ENCODE data around the gene ATOSA. TPM values are rescaled to one million over a fixed set of nuclear protein-coding genes. Genes with fewer than 3 reads are reported as not detected.

Gene ATOSA
- polyA plus RNA-seq, 1 experiment: 23.9 TPM

- DNase-seq (ENCODE audit: low read depth, low spot score): no peak
These were observed 26.9 kb downstream of the ATOSA start for GRCh38 chr15:52652286-52652685.

GRCh38 chr15:52651868-52652267 lies 27.3 kb downstream of the ATOSA start:
- Histone ChIP-seq H3K27ac (ENCODE audit: low read depth, low read length) (peak overlapping the region; percentile 50), H3K4me3 (ENCODE audit: low read depth, low read length) (peak overlapping the region; percentile 52), H3K27me3 (ENCODE audit: control insufficient read depth, insufficient read depth, low read length) (no peaks in the 10 kb centered on the region), H3K9me3 (ENCODE audit: control insufficient read depth, insufficient read depth, low read length) (no peaks in the 10 kb centered on the region)
- ChIA-PET CTCF (interaction anchor here (0.8 to 1.5 kb wide), 2 partner anchors 15 to 397 kb away, joined by 3 read pairs; no protein-coding TSS in a partner anchor), POLR2A (interaction anchor here (0.9 to 1.3 kb wide), 3 partner anchors 9 to 27 kb away, joined by 3 to 7 read pairs (median 5); partner anchors contain the start of gene ATOSA)
- DNase-seq (ENCODE audit: low read depth, low spot score): peak; percentile 92
- no peak for TF ChIP-seq CTCF (IDR thresholded peaks at IDR 0.05; ENCODE audit: low read depth, low read length)

More at GRCh38 chr15:52652286-52652685, 26.9 kb downstream of the ATOSA start:
- peak overlapping the region; percentile 7 for H3K4me3 ChIP-seq (ENCODE audit: low read depth, low read length)
- H3K9me3 ChIP-seq (ENCODE audit: control insufficient read depth, insufficient read depth, low read length): no peaks in the 10 kb centered on the region
- no peaks in the 10 kb centered on the region for H3K27me3 ChIP-seq (ENCODE audit: control insufficient read depth, insufficient read depth, low read length)
- TF ChIP-seq CTCF (IDR thresholded peaks at IDR 0.05; ENCODE audit: low read depth, low read length): no peak
- ChIA-PET POLR2A (interaction anchor here (1.1 to 1.3 kb wide), 2 partner anchors 9 to 27 kb away, joined by 5 to 7 read pairs; partner anchors contain the start of gene ATOSA), CTCF (interaction anchor here (0.8 to 1.5 kb wide), 3 partner anchors 12 to 397 kb away, joined by 3 read pairs; no protein-coding TSS in a partner anchor)
- H3K27ac ChIP-seq (ENCODE audit: low read depth, low read length): peak overlapping the region; percentile 50

- Histone ChIP-seq H3K4me3 (ENCODE audit: low read depth, low read length) (peak overlapping the region; percentile 52), H3K27ac (ENCODE audit: low read depth, low read length) (no peak overlapping the region), H3K9me3 (ENCODE audit: control insufficient read depth, insufficient read depth, low read length) (no peaks in the 10 kb centered on the region), H3K27me3 (ENCODE audit: control insufficient read depth, insufficient read depth, low read length) (no peaks in the 10 kb centered on the region)
- TF ChIP-seq CTCF (IDR thresholded peaks at IDR 0.05; ENCODE audit: low read depth, low read length): no peak
- ChIA-PET POLR2A (interaction anchor here (0.9 to 1.3 kb wide), 3 partner anchors 8 to 28 kb away, joined by 3 to 7 read pairs (median 5); partner anchors contain the start of gene ATOSA), CTCF (interaction anchor here (0.8 to 1.5 kb wide), 2 partner anchors 396 to 443 kb away, joined by 3 read pairs; no protein-coding TSS in a partner anchor)
- no peak for DNase-seq (ENCODE audit: low read depth, low spot score)
These were observed 28.1 kb downstream of the ATOSA start for GRCh38 chr15:52651114-52651513.

- Histone ChIP-seq H3K4me3 (ENCODE audit: low read depth, low read length) (no peak overlapping the region), H3K27me3 (ENCODE audit: control insufficient read depth, insufficient read depth, low read length) (no peaks in the 10 kb centered on the region), H3K27ac (ENCODE audit: low read depth, low read length) (no peak overlapping the region), H3K9me3 (ENCODE audit: control insufficient read depth, insufficient read depth, low read length) (no peaks in the 10 kb centered on the region)
- CTCF ChIA-PET: no interaction called here
- TF ChIP-seq CTCF (IDR thresholded peaks at IDR 0.05; ENCODE audit: low read depth, low read length): no peak
- DNase-seq (ENCODE audit: low read depth, low spot score): no peak
- POLR2A ChIA-PET: no interaction called here
These were observed 29.5 kb downstream of the ATOSA start for GRCh38 chr15:52649686-52650085.

- CTCF ChIA-PET: no interaction called here
These were observed 33.3 kb downstream of the ATOSA start for GRCh38 chr15:52645916-52646315.

More at GRCh38 chr15:52645916-52646315, 33.3 kb downstream of the ATOSA start:
- Histone ChIP-seq H3K27me3 (ENCODE audit: control insufficient read depth, insufficient read depth, low read length) (no peaks in the 10 kb centered on the region), H3K9me3 (ENCODE audit: control insufficient read depth, insufficient read depth, low read length) (no peaks in the 10 kb centered on the region), H3K4me3 (ENCODE audit: low read depth, low read length) (no peak overlapping the region), H3K27ac (ENCODE audit: low read depth, low read length) (no peak overlapping the region)
- DNase-seq (ENCODE audit: low read depth, low spot score): no peak
- TF ChIP-seq CTCF (IDR thresholded peaks at IDR 0.05; ENCODE audit: low read depth, low read length): no peak
- POLR2A ChIA-PET: no interaction called here
